HCT116 (cell line): ENCODE measurements around the gene TMEM116.
"Not testable (repeated sequence)": the region's sequence is repeated elsewhere in the genome, so short reads cannot be mapped to it uniquely, and the experiment has no call there.

Experiments used
- CBX3 ChIP-seq: IDR thresholded peaks from 2 replicates; pipeline ENCODE4 v1.6.1; 2012; ENCODE audit warnings: low read depth
- CTCF ChIP-seq, 3 experiments: fragments of 200-600 bp in 1 of 3; sonication (generic) in 1 of 3; IDR thresholded peaks in 2 of 3; conservative IDR thresholded peaks in 1 of 3; 2 replicates each; pipeline ENCODE4 v1.5.1; 2012 to 2017; ENCODE audit warnings: low read depth in 2 of 3, low read length in 2 of 3, antibody characterized with exemption in 1 of 3, borderline replicate concordance in 1 of 3, control low read depth in 1 of 3, mild to moderate bottlenecking in 1 of 3, mixed read lengths in 1 of 3, mixed run types in 1 of 3, moderate library complexity in 1 of 3; ENCODE audit not compliant: insufficient read depth in 1 of 3
- EGR1 ChIP-seq: IDR thresholded peaks from 2 replicates; pipeline ENCODE4 v1.6.1; 2012; ENCODE audit warnings: low read depth
- EZH2 ChIP-seq: fragments of 200-600 bp; sonication (generic); IDR thresholded peaks from 2 replicates; pipeline ENCODE4 v1.6.1; 2017; ENCODE audit warnings: antibody characterized with exemption, mixed run types
- FOSL1 ChIP-seq: IDR thresholded peaks from 2 replicates; pipeline ENCODE4 v1.6.1; 2012; ENCODE audit warnings: low read depth
- JUND ChIP-seq: IDR thresholded peaks from 2 replicates; pipeline ENCODE4 v1.6.1; 2012
- POLR2A ChIP-seq: IDR thresholded peaks from 2 replicates; pipeline ENCODE4 v1.7.0; 2011; ENCODE audit warnings: borderline replicate concordance; ENCODE audit not compliant: insufficient read depth, insufficient read length; ENCODE audit errors: extremely low read depth
- REST ChIP-seq: IDR thresholded peaks from 2 replicates; pipeline ENCODE4 v1.6.1; 2012; ENCODE audit warnings: low read depth
- YY1 ChIP-seq: IDR thresholded peaks from 2 replicates; pipeline ENCODE4 v1.6.1; 2011; ENCODE audit warnings: low read length, low read depth, moderate library complexity, mild to moderate bottlenecking; ENCODE audit not compliant: insufficient replicate concordance; ENCODE audit errors: extremely low read depth
- ZNF274 ChIP-seq: fragments of 200-500 bp; sonication (Bioruptor generic); IDR thresholded peaks from 2 replicates; pipeline ENCODE4 v1.6.1; 2014; ENCODE audit warnings: mild to moderate bottlenecking, low read depth, low read length, inconsistent platforms

GRCh38 chr12:111994211-111995111 lies 18.5 kb downstream of the TMEM116 start:
- not testable (repeated sequence) for TF ChIP-seq JUND; FOSL1; CTCF (IDR thresholded peaks at IDR 0.05 in 2 of 3, conservative IDR thresholded peaks at IDR 0.05 in 1 of 3; ENCODE audit: borderline replicate concordance in 1 of 3, insufficient read depth in 1 of 3, low read depth in 2 of 3, low read length in 2 of 3); ZNF274; CBX3; REST; YY1; EGR1; EZH2; POLR2A
